ENCODE results near the gene CLN6. TPM values are rescaled to one million over a fixed set of nuclear protein-coding genes. Genes with fewer than 3 reads are reported as not detected.
"Not testable (repeated sequence)": the region's sequence is repeated elsewhere in the genome, so short reads cannot be mapped to it uniquely, and the experiment has no call there.

Gene CLN6
- total and polyA plus RNA-seq, 8 donors = 6.4 to 151 (median 17.3) TPM

GRCh38 chr15:68177742-68178141 lies 51.8 kb downstream of the CLN6 start:
- peak overlapping the region in 3 of 5 donors; percentile 0 to 69 (median 21) for H3K27ac ChIP-seq
- TF ChIP-seq EP300 (IDR thresholded peaks at IDR 0.05) (no peak), POLR2A (IDR thresholded peaks at IDR 0.05) (no peak), POLR2AphosphoS5 (IDR thresholded peaks at IDR 0.05) (no peak), CTCF (IDR thresholded peaks at IDR 0.05) (no peak)
- no peak overlapping the region for H3K4me3 ChIP-seq
- H3K4me1 ChIP-seq = peaks cover 0 to 20% (median 4%) of the 10 kb centered on the region in 4 donors
- H3K9me3 ChIP-seq = no peaks in the 10 kb centered on the region
- no peaks in the 10 kb centered on the region for H3K27me3 ChIP-seq
- DNase-seq = no peak
- peaks cover 16 to 89% (median 82%) of the 10 kb centered on the region in 4 donors for H3K36me3 ChIP-seq
- intact Hi-C loops (cut with DNase I; ENCODE audit: low total_unique reads) = no loop called here

- Histone ChIP-seq H3K27ac (peak overlapping the region in 1 of 5 donors; percentile 69), H3K27me3 (no peaks in the 10 kb centered on the region), H3K4me3 (no peak overlapping the region), H3K9me3 (no peaks in the 10 kb centered on the region), H3K36me3 (peaks cover 12 to 80% (median 78%) of the 10 kb centered on the region in 4 donors), H3K4me1 (peaks cover 0 to 20% (median 4%) of the 10 kb centered on the region in 4 donors)
- intact Hi-C loops (cut with DNase I; ENCODE audit: low total_unique reads) = no loop called here
- WGBS, 5 donors = 93 to 99% (median 97%) methylated on average over 3 of the region's 3 CpGs
- no peak for DNase-seq
- TF ChIP-seq CTCF (IDR thresholded peaks at IDR 0.05) (no peak), POLR2AphosphoS5 (IDR thresholded peaks at IDR 0.05) (no peak), POLR2A (IDR thresholded peaks at IDR 0.05) (no peak), EP300 (IDR thresholded peaks at IDR 0.05) (no peak)
Measured at GRCh38 chr15:68176601-68177000, 52.9 kb downstream of the CLN6 start.

- no peak overlapping the region for H3K4me3 ChIP-seq
- intact Hi-C loops (cut with DNase I; ENCODE audit: low total_unique reads) = no loop called here
- H3K27ac ChIP-seq = no peak overlapping the region
- H3K27me3 ChIP-seq = no peaks in the 10 kb centered on the region
- DNase-seq = no peak
- H3K4me1 ChIP-seq = peaks cover 0 to 20% (median 4%) of the 10 kb centered on the region in 4 donors
- H3K36me3 ChIP-seq = peaks cover 5 to 79% (median 75%) of the 10 kb centered on the region in 4 donors
- H3K9me3 ChIP-seq = no peaks in the 10 kb centered on the region
- no peak for TF ChIP-seq POLR2A (IDR thresholded peaks at IDR 0.05)
- no peak for TF ChIP-seq EP300 (IDR thresholded peaks at IDR 0.05)
- no peak for TF ChIP-seq CTCF (IDR thresholded peaks at IDR 0.05)
- TF ChIP-seq POLR2AphosphoS5 (IDR thresholded peaks at IDR 0.05) = no peak
- WGBS, 5 donors = 54 to 84% (median 72%) methylated on average over 2 of the region's 2 CpGs
Measured at GRCh38 chr15:68175526-68175925, 54.0 kb downstream of the CLN6 start.

- DNase-seq = no peak
- no peaks in the 10 kb centered on the region for H3K9me3 ChIP-seq
- intact Hi-C loops (cut with DNase I; ENCODE audit: low total_unique reads) = no loop called here
- 95 to 100% (median 98%) methylated on average over 4 of the region's 4 CpGs for WGBS, 5 donors
- peaks cover 5 to 86% (median 72%) of the 10 kb centered on the region in 4 donors for H3K36me3 ChIP-seq
- H3K4me3 ChIP-seq = no peak overlapping the region
- no peaks in the 10 kb centered on the region for H3K27me3 ChIP-seq
- TF ChIP-seq POLR2A (IDR thresholded peaks at IDR 0.05) (no peak), EP300 (IDR thresholded peaks at IDR 0.05) (no peak)
- peaks cover 0 to 29% (median 8%) of the 10 kb centered on the region in 4 donors for H3K4me1 ChIP-seq
- H3K27ac ChIP-seq = no peak overlapping the region
Measured at GRCh38 chr15:68173119-68173518, 56.4 kb downstream of the CLN6 start.

GRCh38 chr15:68172037-68172436 lies 57.5 kb downstream of the CLN6 start:
- DNase-seq; intact Hi-C loops (cut with DNase I; ENCODE audit: low total_unique reads): not testable (repeated sequence)
- WGBS, 5 donors = 73 to 97% (median 92%) methylated on average over 2 of the region's 2 CpGs

More at GRCh38 chr15:68172037-68172436, 57.5 kb downstream of the CLN6 start:
- not testable (repeated sequence) for H3K9me3 ChIP-seq, H3K27me3 ChIP-seq, H3K4me3 ChIP-seq, H3K27ac ChIP-seq
- Histone ChIP-seq H3K4me1 (peaks cover 0 to 19% (median 4%) of the 10 kb centered on the region in 4 donors), H3K36me3 (peaks cover under 1 to 75% (median 65%) of the 10 kb centered on the region in 4 donors)

Data from stomach (tissue), 9 donors.